Nephron (organoid): ENCODE measurements around the gene RBM39.
"Not testable (repeated sequence)": the region's sequence is repeated elsewhere in the genome, so short reads cannot be mapped to it uniquely, and the experiment has no call there.

Source experiments
- H3K27ac Mint-ChIP-seq, 3 experiments: 2 replicates each; pipeline ENCODE4 v1.8.0; 2020; ENCODE audit warnings: mixed read lengths in 3 of 3, mild to moderate bottlenecking in 2 of 3, moderate library complexity in 1 of 3
- H3K27me3 Mint-ChIP-seq: 2 replicates; pipeline ENCODE4 v1.8.0; 2021; ENCODE audit warnings: low read depth, mild to moderate bottlenecking, moderate library complexity, mixed read lengths
- H3K36me3 Mint-ChIP-seq: 2 replicates; pipeline ENCODE4 v1.8.0; 2020; ENCODE audit warnings: low read depth, mixed read lengths
- H3K4me1 Mint-ChIP-seq: 2 replicates; pipeline ENCODE4 v1.8.0; 2020; ENCODE audit warnings: mixed read lengths
- H3K4me3 Mint-ChIP-seq, 3 experiments: 2 replicates each; pipeline ENCODE4 v1.8.0; 2020; ENCODE audit warnings: mild to moderate bottlenecking in 3 of 3, mixed read lengths in 3 of 3, moderate library complexity in 2 of 3
- H3K9me3 Mint-ChIP-seq: 2 replicates; pipeline ENCODE4 v1.8.0; 2020; ENCODE audit warnings: mixed read lengths
- TF ChIP-seq, protein P1 (sequence below), 3 experiments: fragments of 200-600 bp; sonication (generic); IDR thresholded peaks; one replicate each; pipeline ENCODE4 v1.5.0; 2021; ENCODE audit warnings: antibody characterized with exemption in 3 of 3; ENCODE audit not compliant: unreplicated experiment in 3 of 3

Gene RBM39

DNA sequence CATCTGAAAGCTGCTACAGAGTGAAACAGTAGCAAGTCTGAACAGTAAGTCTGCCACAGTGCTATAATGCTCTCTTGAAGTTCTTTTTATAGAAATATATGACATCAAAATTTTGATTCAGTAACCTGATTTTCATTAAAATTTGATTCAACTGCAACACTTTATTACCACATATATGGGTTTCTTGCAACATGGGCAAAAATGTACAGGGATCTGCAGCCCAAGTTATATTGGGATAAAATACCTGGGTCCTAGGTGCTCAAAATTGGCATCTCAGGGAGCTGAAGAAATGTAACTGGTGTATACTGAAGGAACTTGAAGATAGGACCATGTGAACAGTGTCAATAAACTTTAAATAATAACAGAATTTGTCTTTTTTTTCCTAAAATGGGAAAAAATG, 32.0 kb downstream of the RBM39 start:
- Mint-ChIP-seq H3K27me3 (no peaks in the 10 kb centered on the region), H3K4me1 (peaks cover 6% of the 10 kb centered on the region), H3K36me3 (peaks cover 73% of the 10 kb centered on the region), H3K4me3 (no peak overlapping the region), H3K9me3 (no peaks in the 10 kb centered on the region), H3K27ac (no peak overlapping the region)
- TF ChIP-seq, protein P1, sequence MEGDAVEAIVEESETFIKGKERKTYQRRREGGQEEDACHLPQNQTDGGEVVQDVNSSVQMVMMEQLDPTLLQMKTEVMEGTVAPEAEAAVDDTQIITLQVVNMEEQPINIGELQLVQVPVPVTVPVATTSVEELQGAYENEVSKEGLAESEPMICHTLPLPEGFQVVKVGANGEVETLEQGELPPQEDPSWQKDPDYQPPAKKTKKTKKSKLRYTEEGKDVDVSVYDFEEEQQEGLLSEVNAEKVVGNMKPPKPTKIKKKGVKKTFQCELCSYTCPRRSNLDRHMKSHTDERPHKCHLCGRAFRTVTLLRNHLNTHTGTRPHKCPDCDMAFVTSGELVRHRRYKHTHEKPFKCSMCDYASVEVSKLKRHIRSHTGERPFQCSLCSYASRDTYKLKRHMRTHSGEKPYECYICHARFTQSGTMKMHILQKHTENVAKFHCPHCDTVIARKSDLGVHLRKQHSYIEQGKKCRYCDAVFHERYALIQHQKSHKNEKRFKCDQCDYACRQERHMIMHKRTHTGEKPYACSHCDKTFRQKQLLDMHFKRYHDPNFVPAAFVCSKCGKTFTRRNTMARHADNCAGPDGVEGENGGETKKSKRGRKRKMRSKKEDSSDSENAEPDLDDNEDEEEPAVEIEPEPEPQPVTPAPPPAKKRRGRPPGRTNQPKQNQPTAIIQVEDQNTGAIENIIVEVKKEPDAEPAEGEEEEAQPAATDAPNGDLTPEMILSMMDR (IDR thresholded peaks at IDR 0.05; ENCODE audit: unreplicated experiment in 3 of 3): no peak

DNA sequence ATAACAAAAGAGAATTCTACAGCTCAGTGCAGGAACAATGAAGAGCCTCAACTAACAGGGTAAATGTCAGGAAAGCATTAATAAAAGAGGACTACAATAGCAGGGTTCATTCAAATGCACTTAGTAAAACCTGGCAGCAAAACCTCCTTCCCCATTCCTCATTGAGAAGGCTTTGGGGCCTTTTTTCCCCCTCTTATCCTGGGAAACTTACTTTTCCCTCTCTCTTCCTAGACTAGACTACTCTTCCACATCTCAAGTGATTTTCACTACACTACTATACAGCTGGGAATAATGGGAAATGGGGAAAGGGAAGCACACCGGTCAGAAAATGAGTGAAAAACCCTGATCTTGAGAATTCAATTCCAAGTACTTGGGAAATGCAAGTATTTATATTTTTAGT, 32.8 kb downstream of the RBM39 start:
- no peaks in the 10 kb centered on the region for H3K27me3 Mint-ChIP-seq
- TF ChIP-seq, protein P1 (IDR thresholded peaks at IDR 0.05; ENCODE audit: unreplicated experiment in 3 of 3): no peak
- H3K36me3 Mint-ChIP-seq: peaks cover 75% of the 10 kb centered on the region
- H3K27ac Mint-ChIP-seq: no peak overlapping the region
- H3K9me3 Mint-ChIP-seq: no peaks in the 10 kb centered on the region
- H3K4me1 Mint-ChIP-seq: peaks cover 6% of the 10 kb centered on the region
- no peak overlapping the region for H3K4me3 Mint-ChIP-seq

DNA sequence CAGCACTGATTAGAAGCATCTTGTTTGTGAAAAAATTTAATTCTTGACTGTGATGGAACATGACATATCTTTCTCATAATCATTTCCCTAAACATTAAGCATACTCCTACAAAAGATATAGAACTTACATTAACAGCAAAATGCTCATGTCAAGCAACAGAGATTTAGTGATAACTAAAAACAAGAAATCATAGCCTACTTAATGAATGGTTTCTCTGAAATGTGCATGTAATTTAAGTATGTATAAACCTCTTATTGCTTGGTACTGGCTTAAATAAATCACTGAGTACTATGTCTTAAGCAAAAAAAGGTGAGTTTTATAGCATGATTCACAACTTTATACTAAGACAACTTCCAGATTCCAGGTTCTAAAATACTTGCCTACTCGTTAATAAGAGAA, 33.6 kb downstream of the RBM39 start:
- Mint-ChIP-seq H3K27me3 (no peaks in the 10 kb centered on the region), H3K4me3 (no peak overlapping the region), H3K27ac (no peak overlapping the region), H3K9me3 (no peaks in the 10 kb centered on the region), H3K4me1 (peaks cover 6% of the 10 kb centered on the region), H3K36me3 (peaks cover 76% of the 10 kb centered on the region)
- TF ChIP-seq, protein P1 (IDR thresholded peaks at IDR 0.05; ENCODE audit: unreplicated experiment in 3 of 3): no peak

DNA sequence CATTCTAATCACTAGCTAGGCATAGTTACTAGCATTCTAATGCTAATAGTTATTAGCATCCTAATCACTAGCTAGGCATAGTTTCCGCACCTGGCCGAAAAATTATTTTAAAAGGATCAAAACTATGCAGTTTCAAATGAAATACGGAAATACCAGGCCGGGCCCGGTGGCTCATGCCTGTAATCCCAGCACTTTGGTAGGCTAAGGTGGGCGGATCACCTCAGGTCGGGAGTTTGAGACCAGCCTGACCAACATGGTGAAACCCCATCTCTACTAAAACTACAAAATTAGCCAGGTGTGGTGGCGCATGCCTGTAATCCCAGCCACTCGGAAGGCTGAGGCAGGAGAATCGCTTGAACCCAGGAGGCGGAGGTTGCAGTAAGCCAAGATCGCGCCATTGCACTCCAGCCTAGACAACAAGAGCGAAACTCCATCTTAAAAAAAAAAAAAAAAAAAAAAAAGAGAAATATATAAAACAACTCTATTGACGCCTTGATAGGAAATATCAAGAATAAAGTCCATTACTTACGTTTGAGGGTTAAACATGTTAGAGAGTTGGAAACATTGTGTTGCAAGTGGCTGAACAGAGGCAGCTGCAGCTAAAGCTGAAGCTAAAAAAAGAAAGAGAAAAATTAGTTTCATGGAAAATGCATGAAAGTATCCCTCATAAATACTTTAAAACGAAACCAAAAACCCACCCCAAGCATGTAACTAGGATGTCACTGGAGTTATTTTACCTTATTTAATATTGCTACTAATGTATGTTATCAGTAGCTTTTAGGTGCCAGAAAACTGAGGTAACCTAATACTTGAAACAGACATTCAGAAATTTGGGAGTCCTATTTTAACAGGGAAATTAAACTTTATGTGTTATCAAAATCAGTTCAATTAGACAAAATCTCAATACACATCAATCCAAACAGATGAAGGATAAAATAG, 35.2 kb downstream of the RBM39 start:
- H3K27me3 Mint-ChIP-seq, H3K9me3 Mint-ChIP-seq, H3K4me1 Mint-ChIP-seq, H3K4me3 Mint-ChIP-seq, H3K27ac Mint-ChIP-seq: not testable (repeated sequence)
- peaks cover 83% of the 10 kb centered on the region for H3K36me3 Mint-ChIP-seq

DNA sequence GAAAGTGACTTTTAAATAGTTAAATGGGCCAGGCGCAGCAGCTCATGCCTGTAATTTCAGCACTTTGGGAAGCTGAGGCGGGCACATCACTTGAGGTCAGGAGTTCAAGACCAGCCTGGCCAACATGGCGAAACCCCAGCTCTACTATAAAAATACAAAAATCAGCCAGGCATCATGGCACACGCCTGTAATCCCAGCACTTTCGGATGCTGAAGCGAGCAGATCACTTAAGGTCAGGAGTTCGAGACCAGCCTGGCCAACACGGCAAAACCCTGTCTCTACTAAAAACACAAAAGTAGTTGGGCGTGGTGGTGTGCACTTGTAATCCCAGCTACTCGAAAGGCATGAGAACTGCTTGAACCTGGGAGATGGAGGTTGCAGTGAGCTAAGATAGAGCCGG, 36.2 kb downstream of the RBM39 start:
- not testable (repeated sequence) for H3K9me3 Mint-ChIP-seq, H3K27ac Mint-ChIP-seq

DNA sequence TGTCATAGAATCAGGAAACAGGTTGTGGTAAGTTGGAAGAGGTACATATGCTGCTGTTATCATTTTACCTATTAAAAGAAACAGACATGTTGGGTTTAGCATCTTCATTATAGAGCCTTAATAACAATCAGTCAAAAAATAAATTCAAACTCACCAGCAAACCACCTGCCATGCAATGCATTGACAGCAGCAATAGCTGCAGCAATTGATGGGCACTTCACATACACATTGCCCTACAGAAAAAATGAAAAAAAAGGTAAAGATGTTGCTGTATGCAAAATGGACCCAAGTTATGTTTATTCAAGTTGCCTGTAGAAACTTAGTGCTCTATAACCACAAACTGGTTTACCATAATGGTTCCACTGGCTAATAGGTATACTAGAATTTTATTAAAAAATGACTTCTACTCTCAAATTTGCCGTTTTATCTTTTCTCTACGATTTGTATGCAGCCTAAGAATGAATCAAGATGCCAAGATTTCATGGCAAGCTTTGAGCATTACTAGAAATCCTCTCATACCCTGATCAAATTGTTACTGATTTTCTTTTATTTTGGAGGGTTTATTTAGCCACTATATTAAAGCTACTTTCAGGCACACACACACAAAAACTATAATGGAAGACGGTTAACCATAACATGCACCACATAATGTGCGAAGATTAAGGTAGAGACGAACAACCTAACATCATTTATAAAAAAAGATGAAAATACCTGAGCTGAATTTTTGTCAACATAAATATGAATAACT, 37.4 kb downstream of the RBM39 start:
- no peak overlapping the region for H3K27ac Mint-ChIP-seq
- no peaks in the 10 kb centered on the region for H3K9me3 Mint-ChIP-seq
- H3K4me3 Mint-ChIP-seq: no peak overlapping the region
- TF ChIP-seq, protein P1 (IDR thresholded peaks at IDR 0.05; ENCODE audit: unreplicated experiment in 3 of 3): no peak
- H3K36me3 Mint-ChIP-seq: peaks cover 65% of the 10 kb centered on the region
- H3K27me3 Mint-ChIP-seq: no peaks in the 10 kb centered on the region
- H3K4me1 Mint-ChIP-seq: peaks cover 13% of the 10 kb centered on the region

More for the DNA sequence above, 36.2 kb downstream of the RBM39 start:
- H3K36me3 Mint-ChIP-seq: peaks cover 75% of the 10 kb centered on the region
- not testable (repeated sequence) for H3K4me3 Mint-ChIP-seq, H3K27me3 Mint-ChIP-seq, H3K4me1 Mint-ChIP-seq
